Measurements from ENCODE around the gene WTAP.

DNA sequence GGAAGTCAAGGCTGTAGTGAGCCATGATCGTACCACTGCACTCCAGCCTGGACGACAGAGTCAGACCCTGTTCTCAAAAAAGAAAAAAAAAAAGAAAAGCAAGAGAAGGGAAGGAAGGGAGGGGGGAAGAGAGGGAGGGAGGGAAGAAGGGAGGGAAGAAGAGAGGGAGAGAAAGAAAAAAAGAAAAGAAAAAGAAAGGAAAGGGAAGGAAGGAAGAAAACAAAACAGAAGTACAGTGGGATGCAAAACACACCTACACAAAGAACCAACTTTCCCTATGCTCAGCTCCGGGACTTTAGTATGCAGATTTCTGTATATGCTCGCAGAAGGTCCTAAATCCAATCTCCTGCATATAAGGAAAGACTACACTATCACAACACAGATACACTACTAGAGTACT is 2.5 kb upstream of the WTAP start:
- TF ChIP-seq, protein P1, sequence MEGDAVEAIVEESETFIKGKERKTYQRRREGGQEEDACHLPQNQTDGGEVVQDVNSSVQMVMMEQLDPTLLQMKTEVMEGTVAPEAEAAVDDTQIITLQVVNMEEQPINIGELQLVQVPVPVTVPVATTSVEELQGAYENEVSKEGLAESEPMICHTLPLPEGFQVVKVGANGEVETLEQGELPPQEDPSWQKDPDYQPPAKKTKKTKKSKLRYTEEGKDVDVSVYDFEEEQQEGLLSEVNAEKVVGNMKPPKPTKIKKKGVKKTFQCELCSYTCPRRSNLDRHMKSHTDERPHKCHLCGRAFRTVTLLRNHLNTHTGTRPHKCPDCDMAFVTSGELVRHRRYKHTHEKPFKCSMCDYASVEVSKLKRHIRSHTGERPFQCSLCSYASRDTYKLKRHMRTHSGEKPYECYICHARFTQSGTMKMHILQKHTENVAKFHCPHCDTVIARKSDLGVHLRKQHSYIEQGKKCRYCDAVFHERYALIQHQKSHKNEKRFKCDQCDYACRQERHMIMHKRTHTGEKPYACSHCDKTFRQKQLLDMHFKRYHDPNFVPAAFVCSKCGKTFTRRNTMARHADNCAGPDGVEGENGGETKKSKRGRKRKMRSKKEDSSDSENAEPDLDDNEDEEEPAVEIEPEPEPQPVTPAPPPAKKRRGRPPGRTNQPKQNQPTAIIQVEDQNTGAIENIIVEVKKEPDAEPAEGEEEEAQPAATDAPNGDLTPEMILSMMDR (IDR thresholded peaks at IDR 0.05), result no peak
- TF ChIP-seq POLR2A (IDR thresholded peaks at IDR 0.05), result no peak

Measured in thyroid gland (tissue), 4 donors.